H4 (cell line): ENCODE results near the gene PLGRKT. TPM values are rescaled to one million over a fixed set of nuclear protein-coding genes. Genes with fewer than 3 reads are reported as not detected.

Experiments used
- DNase-seq: peaks from one replicate; pipeline ENCODE4 v3.0.0-alpha.2; 2015; ENCODE audit warnings: low spot score
- total RNA-seq: library from RNA; depleted of rRNA; stranded (reverse); fragments of >200 nt; shearing (Covaris generic); gene quantifications from 2 replicates; pipeline ENCODE4 v1.2.3, GENCODE V29; 2014; rRNA removed

The PLGRKT gene
- total RNA-seq, 1 experiment from 2014 or later: 19.7 TPM

DNA sequence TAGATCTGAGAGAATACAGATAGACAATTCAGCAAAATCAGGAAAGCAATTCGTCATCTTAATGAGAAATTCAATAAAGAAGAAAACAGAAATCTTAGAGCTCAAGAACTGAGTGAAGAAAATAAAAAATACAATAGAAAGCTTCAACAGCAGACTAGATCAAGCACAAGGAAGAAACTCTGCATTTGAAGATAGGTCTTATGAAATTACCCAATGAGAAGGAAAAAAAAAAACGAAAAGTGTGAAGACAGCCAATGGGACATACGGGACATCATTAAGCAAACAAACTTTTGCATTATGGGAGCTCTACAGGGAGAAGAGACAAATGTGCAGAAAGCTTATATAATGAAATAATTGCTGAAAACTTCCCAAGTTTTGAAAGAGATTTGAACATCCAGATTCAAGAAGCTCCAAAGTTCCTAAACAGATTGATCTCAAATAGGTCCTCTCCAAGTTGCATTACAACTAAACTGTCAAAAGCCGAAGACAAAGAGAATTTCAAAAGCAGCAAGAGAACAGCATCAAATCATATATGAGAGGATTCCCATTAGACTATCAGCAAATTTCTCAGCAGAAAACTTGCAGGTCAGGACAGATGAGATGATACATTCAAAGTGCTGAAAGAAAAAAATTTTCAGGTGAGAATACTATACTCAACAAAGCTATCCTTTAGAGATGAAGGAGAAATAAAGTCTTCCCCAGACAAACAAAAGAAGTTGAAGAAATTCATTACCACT, 122.4 kb downstream of the PLGRKT start:
- no peak for DNase-seq

DNA sequence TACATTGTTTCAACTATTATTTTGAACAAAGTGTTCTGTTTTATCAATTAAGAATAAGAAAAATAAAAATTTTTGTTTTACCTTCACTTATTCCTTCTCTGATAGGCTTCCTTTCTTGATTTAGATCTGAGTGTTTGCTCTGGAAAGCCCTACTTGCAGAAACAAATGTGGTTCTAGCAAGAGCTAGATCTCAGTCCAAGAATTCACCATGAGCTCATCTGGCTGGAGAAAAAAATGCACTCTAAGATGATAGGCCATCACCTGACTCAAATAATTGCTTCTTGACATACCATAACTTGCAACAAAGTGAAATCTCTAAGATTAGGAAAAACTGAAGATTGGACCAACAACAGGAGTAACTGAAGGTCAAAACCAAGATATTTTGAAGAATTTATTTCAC, 126.9 kb downstream of the PLGRKT start:
- no peak for DNase-seq

Other genes with a start within 250 kb of the PLGRKT start
- gene INSL4, start 206.5 kb downstream of the PLGRKT start, total RNA-seq: not detected in 2 replicates
- gene RLN2, start 133.2 kb downstream of the PLGRKT start, total RNA-seq: not detected in 2 replicates
- gene RLN1, start 98.0 kb downstream of the PLGRKT start, total RNA-seq: not detected in 2 replicates
- 0.95 and 1.1 TPM in 2 replicates for gene CD274, start 12.6 kb upstream of the PLGRKT start, total RNA-seq
- 1.9 TPM in 1 of 2 replicates, not detected in the other for gene PDCD1LG2, start 72.6 kb upstream of the PLGRKT start, total RNA-seq
- 7.3 and 10.1 TPM in 2 replicates for gene RIC1, start 191.2 kb upstream of the PLGRKT start, total RNA-seq